Kidney (tissue), 14 donors: ENCODE data around the gene LGALS3BP. TPM values are rescaled to one million over a fixed set of nuclear protein-coding genes. Genes with fewer than 3 reads are reported as not detected.
A peak's percentile ranks its signal among the peaks of the same experiment; 100 is the strongest.

Experiments used
- DNase-seq, 5 donors: peaks; one replicate each; pipeline ENCODE4 v3.0.0-alpha.2; 2013 to 2020
- FAIRE-seq: peaks from 2 replicates; lab custom pipeline; 2012; peaks lifted over from hg19 to GRCh38; lab: Jason Lieb, UNC
- H3K27ac ChIP-seq, 2 donors: one replicate each; pipeline ENCODE4 v1.7.0; 2013; ENCODE audit warnings: low read depth in 2 of 2, low read length in 2 of 2, inconsistent platforms in 1 of 2
- H3K27me3 ChIP-seq: one replicate; pipeline ENCODE4 v1.7.1; 2013; ENCODE audit warnings: low read length, inconsistent platforms; ENCODE audit not compliant: control insufficient read depth, insufficient read depth
- H3K36me3 ChIP-seq, 3 donors: one replicate each; pipeline versions ENCODE4 v1.7.0 to v1.7.1; 2013; ENCODE audit warnings: low read length in 3 of 3, control low read depth in 1 of 3, inconsistent platforms in 1 of 3; ENCODE audit not compliant: insufficient read depth in 3 of 3, control insufficient read depth in 2 of 3
- H3K4me1 ChIP-seq, 3 donors: one replicate each; pipeline versions ENCODE4 v1.7.0 to v1.7.1; 2013; ENCODE audit warnings: low read length in 3 of 3, inconsistent platforms in 1 of 3, low read depth in 1 of 3; ENCODE audit not compliant: control insufficient read depth in 2 of 3, insufficient read depth in 2 of 3
- H3K4me3 ChIP-seq, 3 donors: one replicate each; pipeline versions ENCODE4 v1.7.0 to v1.8.1; 2013; ENCODE audit warnings: low read length in 3 of 3, control low read depth in 1 of 3, inconsistent platforms in 1 of 3
- H3K9ac ChIP-seq, 3 donors: one replicate each; pipeline versions ENCODE4 v1.7.0 to v1.7.1; 2013; ENCODE audit warnings: low read length in 3 of 3, control low read depth in 1 of 3, inconsistent platforms in 1 of 3
- H3K9me3 ChIP-seq, 3 donors: one replicate each; pipeline versions ENCODE4 v1.7.0 to v1.7.1; 2013; ENCODE audit warnings: low read length in 3 of 3, control low read depth in 1 of 3, inconsistent platforms in 1 of 3; ENCODE audit not compliant: control insufficient read depth in 2 of 3, insufficient read depth in 1 of 3
- CTCF ChIP-seq: IDR thresholded peaks from 3 replicates; pipeline ENCODE4 v1.5.1; 2012; ENCODE audit warnings: mild to moderate bottlenecking, moderate library complexity, borderline replicate concordance; ENCODE audit not compliant: insufficient read depth; ENCODE audit errors: extremely low read depth
- intact Hi-C: fragments of 100-400 bp; cut with DNase I; formaldehyde crosslinking; loops from one replicate; pipeline ENCODE4 v1.11.1; 2022
- polyA plus RNA-seq: library from polyadenylated mRNA; stranded (reverse); fragments of 350-450 nt; fragmentation: Illumina TruSeq; extraction: RNeasy Lipid Tissue Mini Kit (QIAGEN cat#74804); gene quantifications from one replicate; pipeline ENCODE4 v1.2.3, GENCODE V29; 2014; ENCODE audit warnings: low read depth, low replicate concordance; ENCODE audit not compliant: insufficient read depth
- total RNA-seq: library from RNA; stranded (reverse); fragmentation: NEBNext Ultra II Directional; extraction: Animal tissue kit (Norgen Biotek cat#: 25700); gene quantifications from one replicate; pipeline ENCODE4 v1.2.1, GENCODE V29; 2021
- donor health status: control.
- donor health status: control.
- donor health status: control.
- donor health status: control.
- donor health status: control.
- donor health status: DM: yes; HTN: yes; CAD: no.
- donor health status: Normal renal cell carcinoma (clear cell type).

LGALS3BP gene
- total and polyA plus RNA-seq, 2 donors from 2014 or later = 240 to 310 TPM

GRCh38 chr17:78923660-78924453 lies 55.9 kb downstream of the LGALS3BP start:
- intact Hi-C loops = no loop called here
- peak in 4 of 5 donors; percentile 63 to 95 (median 75) for DNase-seq

GRCh38 chr17:78922816-78923498 lies 56.8 kb downstream of the LGALS3BP start:
- Histone ChIP-seq H3K27me3 (no peaks in the 10 kb centered on the region), H3K9ac (no peak overlapping the region), H3K4me3 (peak overlapping the region in 1 of 3 donors; percentile 59), H3K4me1 (peaks cover 0 to 29% (median 15%) of the 10 kb centered on the region in 3 donors), H3K27ac (peak overlapping the region; percentile 57 to 86), H3K9me3 (no peaks in the 10 kb centered on the region), H3K36me3 (no peaks in the 10 kb centered on the region)
- intact Hi-C loops = no loop called here
- TF ChIP-seq CTCF = no peak
- FAIRE-seq = no peak
- peak in 1 of 5 donors; percentile 68 for DNase-seq

More at GRCh38 chr17:78923660-78924453, 55.9 kb downstream of the LGALS3BP start:
- peak overlapping the region; percentile 57 to 86 for H3K27ac ChIP-seq
- peak overlapping the region; percentile 22 to 58 (median 32) for H3K9ac ChIP-seq
- peak overlapping the region; percentile 56 to 75 (median 59) for H3K4me3 ChIP-seq
- FAIRE-seq = no peak
- peaks cover 0 to 29% (median 15%) of the 10 kb centered on the region in 3 donors for H3K4me1 ChIP-seq
- TF ChIP-seq CTCF = no peak
- no peaks in the 10 kb centered on the region for H3K27me3 ChIP-seq
- no peaks in the 10 kb centered on the region for H3K36me3 ChIP-seq
- no peaks in the 10 kb centered on the region for H3K9me3 ChIP-seq

GRCh38 chr17:78921437-78921971 lies 58.2 kb downstream of the LGALS3BP start:
- no peak for TF ChIP-seq CTCF
- H3K27me3 ChIP-seq = no peaks in the 10 kb centered on the region
- intact Hi-C loops = no loop called here
- peaks cover 0 to 29% (median 15%) of the 10 kb centered on the region in 3 donors for H3K4me1 ChIP-seq
- H3K36me3 ChIP-seq = no peaks in the 10 kb centered on the region
- FAIRE-seq (no peak), DNase-seq (no peak)
- H3K27ac ChIP-seq = peak overlapping the region in 1 of 2 donors; percentile 17
- H3K9me3 ChIP-seq = no peaks in the 10 kb centered on the region
- H3K9ac ChIP-seq = no peak overlapping the region
- H3K4me3 ChIP-seq = no peak overlapping the region

Other genes starting within 250 kb of the LGALS3BP start
- 59.7 TPM for gene CYTH1, start 197.7 kb downstream of the LGALS3BP start, total RNA-seq
- 25.3 TPM for gene CYTH1, start 197.7 kb downstream of the LGALS3BP start, polyA plus RNA-seq
- gene USP36, start 139.1 kb downstream of the LGALS3BP start, total RNA-seq = 66.2 TPM
- gene USP36, start 139.1 kb downstream of the LGALS3BP start, polyA plus RNA-seq = 17.0 TPM
- gene CEP295NL, start 76.7 kb downstream of the LGALS3BP start, total RNA-seq = 3.6 TPM
- not detected for gene CEP295NL, start 76.7 kb downstream of the LGALS3BP start, polyA plus RNA-seq
- gene TIMP2, start 54.5 kb downstream of the LGALS3BP start, total RNA-seq = 172 TPM
- gene TIMP2, start 54.5 kb downstream of the LGALS3BP start, polyA plus RNA-seq = 72.1 TPM
- 56.6 TPM for gene CANT1, start 29.8 kb upstream of the LGALS3BP start, total RNA-seq
- gene CANT1, start 29.8 kb upstream of the LGALS3BP start, polyA plus RNA-seq = 23.0 TPM
- 65.2 TPM for gene C1QTNF1, start 44.2 kb upstream of the LGALS3BP start, total RNA-seq
- gene C1QTNF1, start 44.2 kb upstream of the LGALS3BP start, polyA plus RNA-seq = 18.0 TPM
- 49.3 TPM for gene ENGASE, start 94.9 kb upstream of the LGALS3BP start, total RNA-seq
- gene ENGASE, start 94.9 kb upstream of the LGALS3BP start, polyA plus RNA-seq = 14.3 TPM